H4 (cell line): ENCODE data around the gene RFX4. TPM values are rescaled to one million over a fixed set of nuclear protein-coding genes. Genes with fewer than 3 reads are reported as not detected.

Experiments used
- DNase-seq: peaks from one replicate; pipeline ENCODE4 v3.0.0-alpha.2; 2015; ENCODE audit warnings: low spot score
- total RNA-seq: library from RNA; depleted of rRNA; stranded (reverse); fragments of >200 nt; shearing (Covaris generic); gene quantifications from 2 replicates; pipeline ENCODE4 v1.2.3, GENCODE V29; 2014

The RFX4 gene
- total RNA-seq, 1 experiment from 2014 or later: not detected

DNA sequence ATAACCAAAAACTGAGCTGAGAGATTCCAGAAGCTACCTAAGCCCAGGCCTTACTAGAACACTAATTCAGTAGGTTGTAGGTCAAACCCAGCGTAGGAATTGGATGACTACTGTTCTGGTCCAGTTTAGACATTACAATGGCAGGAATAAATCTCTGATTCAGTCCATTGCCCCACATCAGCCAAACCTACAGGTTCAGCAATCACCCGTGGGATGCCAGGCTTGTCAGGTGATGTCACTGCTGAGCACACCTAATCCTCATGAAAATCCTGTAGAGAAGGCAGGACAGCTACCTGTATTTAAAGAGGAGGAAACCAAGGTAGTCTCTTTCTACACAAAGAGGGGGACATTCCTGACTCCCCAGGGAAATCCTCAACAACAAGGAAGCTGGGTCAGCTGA is 63.7 kb downstream of the RFX4 start:
- no peak for DNase-seq

- no peak for DNase-seq
Measured at GRCh38 chr12:106647793-106648514, 65.2 kb downstream of the RFX4 start.

GRCh38 chr12:106648736-106649135 is 65.9 kb downstream of the RFX4 start:
- no peak for DNase-seq

- no peak for DNase-seq
Measured at GRCh38 chr12:106651552-106651951, 68.7 kb downstream of the RFX4 start.

DNA sequence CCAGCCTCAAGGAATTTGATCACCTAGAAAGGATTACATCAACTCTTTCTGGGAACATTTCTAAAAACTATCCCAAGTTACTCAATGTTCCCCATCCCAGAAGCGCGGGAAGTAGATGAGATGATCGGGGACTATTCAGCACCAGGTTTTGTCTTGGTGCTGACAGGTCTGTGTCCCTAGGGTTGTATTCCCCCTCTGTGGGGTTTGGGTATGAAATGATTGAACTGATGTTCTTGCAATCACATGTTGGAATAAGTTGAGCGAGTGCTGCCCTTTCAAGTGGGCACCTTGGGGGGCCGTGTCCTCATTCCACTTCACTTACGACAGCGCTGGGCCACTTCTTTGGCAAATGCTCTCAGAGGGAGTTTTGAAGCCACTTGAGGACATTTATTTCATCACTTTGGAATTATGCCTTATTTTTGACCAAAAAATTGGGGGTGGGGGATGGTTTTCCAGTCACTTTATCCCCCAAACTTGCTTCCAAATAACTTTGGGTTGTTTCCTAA is 69.8 kb downstream of the RFX4 start:
- no peak for DNase-seq

- no peak for DNase-seq
Measured at GRCh38 chr12:106655577-106655976, 72.8 kb downstream of the RFX4 start.

- DNase-seq: no peak
Measured at GRCh38 chr12:106657488-106657887, 74.7 kb downstream of the RFX4 start.

DNA sequence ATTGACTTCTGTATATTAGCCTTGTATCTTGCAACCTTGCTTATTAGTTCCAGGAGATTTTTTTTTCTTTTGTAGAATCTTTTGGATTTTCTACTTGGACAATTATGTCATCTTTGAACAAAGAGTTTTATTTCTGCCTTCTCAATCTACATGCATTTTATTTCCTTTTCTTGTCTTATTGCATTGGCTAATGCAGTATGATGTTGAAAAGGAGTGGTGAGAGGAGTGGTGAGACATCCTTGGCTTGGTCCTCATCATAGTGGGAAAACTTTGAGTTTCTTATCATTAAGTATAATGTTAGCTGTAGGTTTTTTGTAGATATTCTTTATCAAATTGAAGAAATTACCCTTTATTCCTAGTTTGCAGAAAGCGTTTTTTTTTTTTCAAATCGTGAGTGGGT is 80.6 kb downstream of the RFX4 start:
- DNase-seq: no peak

DNA sequence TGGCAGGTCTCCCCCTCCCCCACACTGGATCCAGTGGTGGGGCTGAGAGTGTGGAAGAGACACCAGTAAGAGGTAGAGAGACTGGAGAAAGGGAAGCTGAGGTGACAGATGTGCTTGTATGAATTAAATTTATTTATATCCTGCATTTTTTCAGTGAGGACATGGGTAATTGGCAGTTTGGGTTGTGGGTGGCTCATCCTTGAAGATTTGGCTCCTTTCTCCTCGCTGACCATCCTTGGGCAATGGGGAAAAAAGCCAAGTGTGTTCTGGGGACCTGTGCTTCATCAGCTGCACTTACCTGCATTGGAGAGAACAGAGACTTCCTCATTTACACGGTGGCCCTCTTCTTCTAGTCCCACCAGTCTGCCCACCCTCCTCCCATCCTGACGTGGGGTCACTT is 86.4 kb downstream of the RFX4 start:
- no peak for DNase-seq

DNA sequence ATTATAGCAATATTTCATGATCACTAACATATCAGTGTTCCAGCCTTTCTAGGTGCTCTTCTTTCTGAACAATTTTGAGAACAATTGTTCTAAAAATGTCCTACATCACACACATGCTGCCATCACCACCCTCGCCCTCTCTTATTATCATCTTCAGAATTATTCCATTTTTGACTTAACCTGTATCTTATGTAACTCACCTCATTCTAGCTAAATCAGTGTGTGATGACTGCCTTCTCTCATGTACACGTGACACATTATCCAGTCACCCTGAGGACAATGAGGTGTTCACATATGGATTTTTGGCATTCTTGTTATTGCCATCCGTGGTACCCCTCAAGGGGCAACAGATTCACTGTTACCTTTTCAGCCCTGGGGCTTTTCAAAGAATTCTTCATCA is 87.3 kb downstream of the RFX4 start:
- no peak for DNase-seq

DNA sequence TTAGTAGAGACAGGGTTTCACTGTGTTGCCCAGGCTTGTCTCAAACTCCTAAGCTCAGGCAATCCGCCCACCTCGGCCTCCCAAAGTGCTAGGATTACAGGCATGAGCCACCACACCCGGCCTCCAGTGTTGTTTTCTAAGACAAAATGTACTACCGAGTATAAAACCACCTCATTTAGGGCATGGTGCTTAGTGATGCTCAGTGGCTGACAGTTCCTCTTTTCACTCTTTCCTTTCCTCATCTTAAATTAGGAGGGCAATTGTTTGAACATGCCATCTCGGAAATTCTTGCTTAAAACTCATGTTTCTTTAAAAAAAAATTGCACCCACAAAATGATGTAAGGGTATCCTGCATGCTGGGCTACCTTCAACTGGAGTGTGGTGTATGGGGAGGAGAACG is 89.0 kb downstream of the RFX4 start:
- no peak for DNase-seq

- no peak for DNase-seq
Measured at GRCh38 chr12:106672314-106673025, 89.7 kb downstream of the RFX4 start.

- no peak for DNase-seq
Measured at GRCh38 chr12:106673141-106673540, 90.3 kb downstream of the RFX4 start.

GRCh38 chr12:106675651-106676435 is 93.0 kb downstream of the RFX4 start:
- DNase-seq: no peak

- DNase-seq: no peak
Measured at GRCh38 chr12:106679574-106679973, 96.8 kb downstream of the RFX4 start.

GRCh38 chr12:106680280-106680679 is 97.5 kb downstream of the RFX4 start:
- no peak for DNase-seq

DNA sequence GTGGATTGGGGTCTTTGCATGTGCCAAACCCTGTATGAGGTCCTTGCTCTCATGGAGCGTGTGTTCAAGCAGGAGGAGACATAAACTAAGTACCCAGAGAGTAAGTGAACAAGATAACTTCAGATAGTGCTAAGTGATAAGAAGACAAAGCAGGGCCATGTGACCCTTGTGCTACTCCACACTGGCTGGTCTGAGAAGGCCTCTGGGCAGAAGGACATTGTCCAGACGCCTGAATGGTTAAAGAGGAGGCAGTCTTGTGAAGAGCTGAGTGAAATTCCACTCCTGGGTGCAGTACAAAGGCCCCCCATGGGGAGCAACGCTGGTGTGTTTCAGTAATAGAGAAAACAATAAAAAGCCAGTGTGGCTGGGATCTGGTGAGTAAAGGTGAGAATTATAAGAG is 98.4 kb downstream of the RFX4 start:
- DNase-seq: no peak

GRCh38 chr12:106682594-106683234 is 99.9 kb downstream of the RFX4 start:
- no peak for DNase-seq

GRCh38 chr12:106684497-106684896 is 101.7 kb downstream of the RFX4 start:
- DNase-seq: no peak

- no peak for DNase-seq
Measured at GRCh38 chr12:106685381-106685780, 102.6 kb downstream of the RFX4 start.

DNA sequence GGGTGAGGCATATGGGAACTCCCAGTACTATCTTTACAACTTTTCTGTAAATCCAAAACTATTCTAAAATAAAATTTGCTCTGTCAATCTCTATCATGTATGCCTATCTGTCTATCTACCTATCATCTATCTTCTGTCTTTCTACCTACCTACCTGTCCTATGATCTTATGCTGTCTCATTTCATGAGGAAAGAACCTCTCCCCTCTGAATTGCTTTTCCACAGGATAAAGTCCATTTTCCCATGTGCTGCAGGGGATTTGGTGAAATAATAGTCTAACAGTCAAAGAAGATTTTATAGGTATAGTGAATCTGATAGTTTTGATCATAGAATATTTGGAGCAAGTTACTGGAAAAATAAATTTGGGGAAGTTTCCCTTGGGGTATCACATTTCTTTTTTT is 104.9 kb downstream of the RFX4 start:
- DNase-seq: no peak
